H9 (cell line): ENCODE measurements around the gene TRIM54. TPM values are rescaled to one million over a fixed set of nuclear protein-coding genes. Genes with fewer than 3 reads are reported as not detected.

Experiments
- DNase-seq: peaks from one replicate; pipeline ENCODE4 v3.0.0-alpha.2; 2017
- H2AFZ ChIP-seq: one replicate; pipeline ENCODE4 v1.6.1; 2013; ENCODE audit warnings: mild to moderate bottlenecking, low read length, control low read depth, moderate library complexity
- H2AK5ac ChIP-seq: 2 replicates; pipeline ENCODE4 v1.6.1; 2013; ENCODE audit warnings: low read length, control low read depth, mixed read lengths; ENCODE audit not compliant: insufficient read length
- H2BK120ac ChIP-seq: one replicate; pipeline ENCODE4 v1.6.1; 2013; ENCODE audit warnings: low read depth, mild to moderate bottlenecking, low read length, control low read depth, inconsistent platforms; ENCODE audit not compliant: poor library complexity, severe bottlenecking
- H2BK12ac ChIP-seq: 2 replicates; pipeline ENCODE4 v1.6.1; 2013; ENCODE audit warnings: low read length, control low read depth, mixed read lengths, low read depth; ENCODE audit not compliant: insufficient read length
- H2BK15ac ChIP-seq: 2 replicates; pipeline ENCODE4 v1.6.1; 2013; ENCODE audit warnings: low read depth, low read length, control low read depth
- H2BK20ac ChIP-seq: one replicate; pipeline ENCODE4 v1.6.1; 2013; ENCODE audit warnings: low read depth, mild to moderate bottlenecking, low read length, control low read depth, inconsistent platforms; ENCODE audit not compliant: poor library complexity, severe bottlenecking
- H2BK5ac ChIP-seq: 2 replicates; pipeline ENCODE4 v1.6.1; 2013; ENCODE audit warnings: low read length, control low read depth, mixed read lengths; ENCODE audit not compliant: insufficient read length
- H3K14ac ChIP-seq: 2 replicates; pipeline ENCODE4 v1.6.1; 2013; ENCODE audit warnings: low read length, control low read depth; ENCODE audit not compliant: insufficient read depth
- H3K18ac ChIP-seq: 2 replicates; pipeline ENCODE4 v1.6.1; 2013; ENCODE audit warnings: low read depth, mild to moderate bottlenecking, mixed read lengths, low read length, control low read depth; ENCODE audit not compliant: insufficient read length
- H3K23ac ChIP-seq: 2 replicates; pipeline ENCODE4 v1.6.1; 2013; ENCODE audit warnings: low read length, control low read depth, mixed read lengths, low read depth; ENCODE audit not compliant: insufficient read length
- H3K23me2 ChIP-seq: 2 replicates; pipeline ENCODE4 v1.6.1; 2013; ENCODE audit warnings: low read depth, mild to moderate bottlenecking, mixed read lengths, low read length, control low read depth; ENCODE audit not compliant: insufficient read length, poor library complexity, severe bottlenecking
- H3K27ac ChIP-seq: 2 replicates; pipeline ENCODE4 v1.5.1; 2013; ENCODE audit warnings: low read length, control low read depth, mixed read lengths, low read depth; ENCODE audit not compliant: insufficient read length
- H3K27me3 ChIP-seq: 2 replicates; pipeline ENCODE4 v1.6.1; 2013; ENCODE audit warnings: low read length, control low read depth, inconsistent platforms; ENCODE audit not compliant: insufficient read depth
- H3K4ac ChIP-seq: 2 replicates; pipeline ENCODE4 v1.6.1; 2013; ENCODE audit warnings: low read depth, mild to moderate bottlenecking, control low read depth, inconsistent platforms, low read length, moderate library complexity
- H3K4me1 ChIP-seq: 2 replicates; pipeline ENCODE4 v1.6.1; 2013; ENCODE audit warnings: low read length, control low read depth, inconsistent platforms; ENCODE audit not compliant: insufficient read depth
- H3K4me2 ChIP-seq: 2 replicates; pipeline ENCODE4 v1.6.1; 2013; ENCODE audit warnings: low read length, control low read depth, mixed read lengths; ENCODE audit not compliant: insufficient read length, insufficient read depth
- H3K56ac ChIP-seq: 2 replicates; pipeline ENCODE4 v1.6.1; 2013; ENCODE audit warnings: low read depth, mild to moderate bottlenecking, mixed read lengths, low read length, control low read depth; ENCODE audit not compliant: insufficient read length
- H3K79me1 ChIP-seq: 2 replicates; pipeline ENCODE4 v1.6.1; 2013; ENCODE audit warnings: low read depth, mild to moderate bottlenecking, moderate library complexity, low read length, control low read depth, inconsistent platforms; ENCODE audit not compliant: insufficient read depth, poor library complexity, severe bottlenecking
- H3K79me2 ChIP-seq: 2 replicates; pipeline ENCODE4 v1.6.1; 2013; ENCODE audit warnings: low read length, control low read depth, inconsistent platforms; ENCODE audit not compliant: insufficient read depth
- H3K9ac ChIP-seq: 2 replicates; pipeline ENCODE4 v1.6.1; 2013; ENCODE audit warnings: low read length, control low read depth, mixed read lengths; ENCODE audit not compliant: insufficient read length; ENCODE audit errors: extremely low read depth
- H3K9me3 ChIP-seq: one replicate; pipeline ENCODE4 v1.6.1; 2013; ENCODE audit warnings: low read depth, low read length, inconsistent platforms; ENCODE audit not compliant: control insufficient read depth
- H3T11ph ChIP-seq: one replicate; pipeline ENCODE4 v1.6.1; 2013; ENCODE audit warnings: mild to moderate bottlenecking, low read length, control low read depth, inconsistent platforms
- H4K20me1 ChIP-seq: one replicate; pipeline ENCODE4 v1.6.1; 2013; ENCODE audit not compliant: control insufficient read depth, insufficient read length, insufficient read depth
- H4K5ac ChIP-seq: 2 replicates; pipeline ENCODE4 v1.6.1; 2013; ENCODE audit warnings: low read depth, mild to moderate bottlenecking, mixed read lengths, low read length, control low read depth; ENCODE audit not compliant: insufficient read length
- H4K8ac ChIP-seq: replicated peaks from 2 replicates; pipeline ENCODE4 v1.6.1; 2013; ENCODE audit warnings: low read length, control low read depth, mixed read lengths, low read depth; ENCODE audit not compliant: insufficient read length
- H4K91ac ChIP-seq: 2 replicates; pipeline ENCODE4 v1.6.1; 2013; ENCODE audit warnings: low read depth, mild to moderate bottlenecking, moderate library complexity, mixed read lengths, low read length, control low read depth; ENCODE audit not compliant: insufficient read length
- H3K27ac Mint-ChIP-seq, 3 experiments: 2 replicates in 2 of 3; 3 replicates in 1 of 3; pipeline ENCODE4 v1.8.0; 2020 to 2021; ENCODE audit warnings: mixed read lengths in 3 of 3, mild to moderate bottlenecking in 1 of 3, moderate library complexity in 1 of 3
- H3K27me3 Mint-ChIP-seq: 2 replicates; pipeline ENCODE4 v1.8.0; 2021; ENCODE audit warnings: low read depth, mild to moderate bottlenecking, moderate library complexity, mixed read lengths
- H3K36me3 Mint-ChIP-seq, 3 experiments: 2 replicates in 2 of 3; 3 replicates in 1 of 3; pipeline ENCODE4 v1.8.0; 2020 to 2021; ENCODE audit warnings: low read depth in 3 of 3, mixed read lengths in 3 of 3; ENCODE audit not compliant: insufficient read depth in 1 of 3
- H3K4me1 Mint-ChIP-seq, 2 experiments: 2 replicates each; pipeline ENCODE4 v1.8.0; 2020; ENCODE audit warnings: mixed read lengths in 2 of 2
- H3K4me3 Mint-ChIP-seq, 2 experiments: 2 replicates in 1 of 2; 3 replicates in 1 of 2; pipeline ENCODE4 v1.8.0; 2020 to 2021; ENCODE audit warnings: mild to moderate bottlenecking in 2 of 2, mixed read lengths in 2 of 2, moderate library complexity in 1 of 2
- H3K9me3 Mint-ChIP-seq, 2 experiments: 2 replicates in 1 of 2; 3 replicates in 1 of 2; pipeline ENCODE4 v1.8.0; 2020; ENCODE audit warnings: mild to moderate bottlenecking in 2 of 2, mixed read lengths in 2 of 2, moderate library complexity in 1 of 2
- WGBS: extraction: QIAGEN DNeasy Blood & Tissue Kit; methylation state at CpG from one replicate; pipeline ENCODE4 v1.1.7; 2013; ENCODE audit warnings: missing lambda C conversion rate, low lambda C conversion rate, mixed read lengths; ENCODE audit not compliant: insufficient read length; ENCODE audit errors: extremely low coverage; 5-methylcytosine and 5-hydroxymethylcytosine counted together
- total RNA-seq: library from RNA; stranded (reverse); gene quantifications from 2 replicates; pipeline ENCODE4 v1.2.1, GENCODE V29; 2021
- TF ChIP-seq, protein P1 (sequence below): fragments of 200-600 bp; sonication (generic); conservative IDR thresholded peaks from 3 replicates; pipeline ENCODE4 v1.8.0; 2021; ENCODE audit warnings: antibody characterized with exemption, mild to moderate bottlenecking

Gene TRIM54
- total RNA-seq, 1 experiment from 2014 or later: 5.0 TPM

DNA sequence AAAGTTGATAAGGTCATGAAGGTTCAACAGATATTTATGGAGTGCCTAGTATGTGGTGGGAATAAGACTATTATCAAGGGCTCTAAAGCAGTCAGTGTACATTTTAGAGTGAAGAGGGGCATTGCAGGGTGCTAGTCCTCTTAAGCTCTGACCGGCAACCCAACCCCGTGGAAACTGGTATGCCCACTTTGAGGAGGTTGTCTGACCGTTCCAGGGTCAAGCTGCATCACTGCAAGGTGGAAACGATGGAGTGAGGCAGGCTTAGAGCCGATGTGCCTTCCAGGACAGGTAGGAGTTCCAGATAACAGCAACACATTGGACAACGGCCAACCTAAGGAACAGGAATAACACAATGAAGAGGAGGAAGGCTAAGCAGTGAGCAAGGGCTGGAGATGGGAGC, 27.4 kb downstream of the TRIM54 start:
- Histone ChIP-seq H2BK15ac (no peak overlapping the region), H3K27ac (no peak overlapping the region), H2AFZ (no peak overlapping the region), H4K20me1 (no peaks in the 10 kb centered on the region), H3K18ac (no peak overlapping the region), H3K79me2 (no peaks in the 10 kb centered on the region), H2BK20ac (no peak overlapping the region), H4K91ac (no peak overlapping the region), H2BK120ac (no peak overlapping the region), H2BK5ac (no peak overlapping the region), H3K79me1 (no peaks in the 10 kb centered on the region), H3K23me2 (peaks cover 9% of the 10 kb centered on the region), H4K8ac (no peak overlapping the region), H4K5ac (no peak overlapping the region), H3T11ph (no peak overlapping the region), H3K23ac (no peak overlapping the region), H2AK5ac (no peak overlapping the region), H3K14ac (no peak overlapping the region), H3K56ac (no peak overlapping the region), H3K4me1 (no peaks in the 10 kb centered on the region), H3K9ac (no peak overlapping the region), H3K9me3 (no peaks in the 10 kb centered on the region), H2BK12ac (no peak overlapping the region), H3K4ac (no peak overlapping the region), H3K4me2 (no peak overlapping the region), H3K27me3 (peaks cover 21% of the 10 kb centered on the region)
- TF ChIP-seq, protein P1, sequence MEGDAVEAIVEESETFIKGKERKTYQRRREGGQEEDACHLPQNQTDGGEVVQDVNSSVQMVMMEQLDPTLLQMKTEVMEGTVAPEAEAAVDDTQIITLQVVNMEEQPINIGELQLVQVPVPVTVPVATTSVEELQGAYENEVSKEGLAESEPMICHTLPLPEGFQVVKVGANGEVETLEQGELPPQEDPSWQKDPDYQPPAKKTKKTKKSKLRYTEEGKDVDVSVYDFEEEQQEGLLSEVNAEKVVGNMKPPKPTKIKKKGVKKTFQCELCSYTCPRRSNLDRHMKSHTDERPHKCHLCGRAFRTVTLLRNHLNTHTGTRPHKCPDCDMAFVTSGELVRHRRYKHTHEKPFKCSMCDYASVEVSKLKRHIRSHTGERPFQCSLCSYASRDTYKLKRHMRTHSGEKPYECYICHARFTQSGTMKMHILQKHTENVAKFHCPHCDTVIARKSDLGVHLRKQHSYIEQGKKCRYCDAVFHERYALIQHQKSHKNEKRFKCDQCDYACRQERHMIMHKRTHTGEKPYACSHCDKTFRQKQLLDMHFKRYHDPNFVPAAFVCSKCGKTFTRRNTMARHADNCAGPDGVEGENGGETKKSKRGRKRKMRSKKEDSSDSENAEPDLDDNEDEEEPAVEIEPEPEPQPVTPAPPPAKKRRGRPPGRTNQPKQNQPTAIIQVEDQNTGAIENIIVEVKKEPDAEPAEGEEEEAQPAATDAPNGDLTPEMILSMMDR: no peak
- Mint-ChIP-seq H3K27ac (no peak overlapping the region), H3K4me3 (no peak overlapping the region), H3K4me1 (peaks cover 3 to 5% of the 10 kb centered on the region in 2 experiments; a peak in 3 of 4 replicates), H3K9me3 (no peaks in the 10 kb centered on the region), H3K36me3 (peaks cover 8 to 12% (median 10%) of the 10 kb centered on the region in 3 experiments; a peak in 6 of 7 replicates), H3K27me3 (peaks cover 48% of the 10 kb centered on the region)
- WGBS: no CpG with 5 or more reads among the region's 6 CpGs
- no peak for DNase-seq
